Stimulated activated CD8-positive, alpha-beta memory T cell treated with anti-CD3 and anti-CD28 coated beads, Interleukin-7, amount 100 ng/mL, for 48 hours (primary cell): ENCODE measurements around the gene HMG20A.
A peak's percentile ranks its signal among the peaks of the same experiment; 100 is the strongest.

Experiments
- DNase-seq, 2 donors: peaks; one replicate each; pipeline ENCODE4 v3.0.0-alpha.2; 2020; ENCODE audit warnings: low read depth in 1 of 2; ENCODE audit errors: extremely low read depth in 1 of 2

Gene HMG20A

GRCh38 chr15:77420610-77421369 is at the start of gene HMG20A:
Gene HMG20A (plus strand): TSS chr15:77420888. CDS start chr15:77458408, 37,520 bp downstream.
- peak; percentile 30 to 44 for DNase-seq

GRCh38 chr15:77371850-77372563 is 48.7 kb upstream of the HMG20A start:
- DNase-seq: no peak

GRCh38 chr15:77373441-77373840 is 47.2 kb upstream of the HMG20A start:
- DNase-seq: no peak

GRCh38 chr15:77375133-77375532 is 45.6 kb upstream of the HMG20A start:
- no peak for DNase-seq

- DNase-seq: no peak
Measured at GRCh38 chr15:77376770-77377169, 43.9 kb upstream of the HMG20A start.

- no peak for DNase-seq
Measured at GRCh38 chr15:77380033-77380432, 40.7 kb upstream of the HMG20A start.

- no peak for DNase-seq
Measured at GRCh38 chr15:77384086-77384485, 36.6 kb upstream of the HMG20A start.

- DNase-seq: no peak
Measured at GRCh38 chr15:77384589-77385359, 35.9 kb upstream of the HMG20A start.

GRCh38 chr15:77386626-77387025 is 34.1 kb upstream of the HMG20A start:
- no peak for DNase-seq

GRCh38 chr15:77387365-77388105 is 33.2 kb upstream of the HMG20A start:
- DNase-seq: no peak

GRCh38 chr15:77391372-77391951 is 29.2 kb upstream of the HMG20A start:
- DNase-seq: no peak

GRCh38 chr15:77392762-77393470 is 27.8 kb upstream of the HMG20A start:
- DNase-seq: no peak

GRCh38 chr15:77393471-77393840 is 27.2 kb upstream of the HMG20A start:
- DNase-seq: no peak

- DNase-seq: no peak
Measured at GRCh38 chr15:77395013-77395774, 25.5 kb upstream of the HMG20A start.

GRCh38 chr15:77396692-77397091 is 24.0 kb upstream of the HMG20A start:
- no peak for DNase-seq

GRCh38 chr15:77398927-77399326 is 21.8 kb upstream of the HMG20A start:
- no peak for DNase-seq

GRCh38 chr15:77400258-77400657 is 20.4 kb upstream of the HMG20A start:
- no peak for DNase-seq

- no peak for DNase-seq
Measured at GRCh38 chr15:77402740-77403379, 17.8 kb upstream of the HMG20A start.
